ENCODE measurements around the gene OR6B2.

The OR6B2 gene

GRCh38 chr2:239997686-239998409, 32.4 kb downstream of the OR6B2 start:
- Histone ChIP-seq H3K4me1 (ENCODE audit: control insufficient read depth, insufficient read depth, low read length) (no peaks in the 10 kb centered on the region), H3K27me3 (ENCODE audit: control insufficient read depth, insufficient read depth, low read length) (no peaks in the 10 kb centered on the region), H3K9me3 (replicated peaks; ENCODE audit: low read length) (no peaks in the 10 kb centered on the region), H3K4me3 (ENCODE audit: low read length) (no peak overlapping the region), H3K9ac (ENCODE audit: low read depth, low read length) (no peak overlapping the region), H3K4me2 (ENCODE audit: low read length) (no peak overlapping the region), H3K36me3 (ENCODE audit: insufficient read depth, low read length) (peaks cover 34% of the 10 kb centered on the region)

- Histone ChIP-seq H3K36me3 (ENCODE audit: insufficient read depth, low read length) (peaks cover 36% of the 10 kb centered on the region), H3K27me3 (ENCODE audit: control insufficient read depth, insufficient read depth, low read length) (no peaks in the 10 kb centered on the region), H3K4me1 (ENCODE audit: control insufficient read depth, insufficient read depth, low read length) (no peaks in the 10 kb centered on the region), H3K4me3 (ENCODE audit: low read length) (no peak overlapping the region), H3K9ac (ENCODE audit: low read depth, low read length) (no peak overlapping the region), H3K9me3 (replicated peaks; ENCODE audit: low read length) (no peaks in the 10 kb centered on the region), H3K4me2 (ENCODE audit: low read length) (no peak overlapping the region)
These were observed 36.1 kb downstream of the OR6B2 start for GRCh38 chr2:239994086-239994485.

- Histone ChIP-seq H3K4me2 (ENCODE audit: low read length) (no peak overlapping the region), H3K9me3 (replicated peaks; ENCODE audit: low read length) (no peaks in the 10 kb centered on the region), H3K4me3 (ENCODE audit: low read length) (no peak overlapping the region), H3K36me3 (ENCODE audit: insufficient read depth, low read length) (peaks cover 37% of the 10 kb centered on the region), H3K9ac (ENCODE audit: low read depth, low read length) (no peak overlapping the region), H3K27me3 (ENCODE audit: control insufficient read depth, insufficient read depth, low read length) (no peaks in the 10 kb centered on the region), H3K4me1 (ENCODE audit: control insufficient read depth, insufficient read depth, low read length) (no peaks in the 10 kb centered on the region)
These were observed 36.9 kb downstream of the OR6B2 start for GRCh38 chr2:239993291-239993690.

GRCh38 chr2:239991689-239992314, 38.4 kb downstream of the OR6B2 start:
- Histone ChIP-seq H3K4me2 (ENCODE audit: low read length) (no peak overlapping the region), H3K9ac (ENCODE audit: low read depth, low read length) (no peak overlapping the region), H3K36me3 (ENCODE audit: insufficient read depth, low read length) (peaks cover 44% of the 10 kb centered on the region), H3K27me3 (ENCODE audit: control insufficient read depth, insufficient read depth, low read length) (no peaks in the 10 kb centered on the region), H3K9me3 (replicated peaks; ENCODE audit: low read length) (no peaks in the 10 kb centered on the region), H3K4me3 (ENCODE audit: low read length) (no peak overlapping the region), H3K4me1 (ENCODE audit: control insufficient read depth, insufficient read depth, low read length) (no peaks in the 10 kb centered on the region)

- peaks cover 52% of the 10 kb centered on the region for H3K36me3 ChIP-seq (ENCODE audit: insufficient read depth, low read length)
- H3K27me3 ChIP-seq (ENCODE audit: control insufficient read depth, insufficient read depth, low read length): no peaks in the 10 kb centered on the region
- H3K9ac ChIP-seq (ENCODE audit: low read depth, low read length): no peak overlapping the region
- H3K4me2 ChIP-seq (ENCODE audit: low read length): no peak overlapping the region
- no peaks in the 10 kb centered on the region for H3K4me1 ChIP-seq (ENCODE audit: control insufficient read depth, insufficient read depth, low read length)
- no peak overlapping the region for H3K4me3 ChIP-seq (ENCODE audit: low read length)
- no peaks in the 10 kb centered on the region for H3K9me3 ChIP-seq (replicated peaks; ENCODE audit: low read length)
These were observed 39.3 kb downstream of the OR6B2 start for GRCh38 chr2:239990966-239991365.

GRCh38 chr2:239985356-239985755, 44.9 kb downstream of the OR6B2 start:
- Histone ChIP-seq H3K4me2 (ENCODE audit: low read length) (no peak overlapping the region), H3K9ac (ENCODE audit: low read depth, low read length) (no peak overlapping the region), H3K9me3 (replicated peaks; ENCODE audit: low read length) (no peaks in the 10 kb centered on the region), H3K4me3 (ENCODE audit: low read length) (no peak overlapping the region), H3K4me1 (ENCODE audit: control insufficient read depth, insufficient read depth, low read length) (no peaks in the 10 kb centered on the region), H3K27me3 (ENCODE audit: control insufficient read depth, insufficient read depth, low read length) (no peaks in the 10 kb centered on the region), H3K36me3 (ENCODE audit: insufficient read depth, low read length) (peaks cover 56% of the 10 kb centered on the region)

GRCh38 chr2:239984421-239985194, 45.6 kb downstream of the OR6B2 start:
- peaks cover 52% of the 10 kb centered on the region for H3K36me3 ChIP-seq (ENCODE audit: insufficient read depth, low read length)
- H3K4me1 ChIP-seq (ENCODE audit: control insufficient read depth, insufficient read depth, low read length): no peaks in the 10 kb centered on the region
- H3K4me3 ChIP-seq (ENCODE audit: low read length): no peak overlapping the region
- no peak overlapping the region for H3K9ac ChIP-seq (ENCODE audit: low read depth, low read length)
- no peaks in the 10 kb centered on the region for H3K27me3 ChIP-seq (ENCODE audit: control insufficient read depth, insufficient read depth, low read length)
- no peak overlapping the region for H3K4me2 ChIP-seq (ENCODE audit: low read length)
- H3K9me3 ChIP-seq (replicated peaks; ENCODE audit: low read length): no peaks in the 10 kb centered on the region

- H3K9me3 ChIP-seq (replicated peaks; ENCODE audit: low read length): no peaks in the 10 kb centered on the region
- no peak overlapping the region for H3K4me2 ChIP-seq (ENCODE audit: low read length)
- H3K36me3 ChIP-seq (ENCODE audit: insufficient read depth, low read length): peaks cover 40% of the 10 kb centered on the region
- no peak overlapping the region for H3K9ac ChIP-seq (ENCODE audit: low read depth, low read length)
- H3K27me3 ChIP-seq (ENCODE audit: control insufficient read depth, insufficient read depth, low read length): no peaks in the 10 kb centered on the region
- H3K4me1 ChIP-seq (ENCODE audit: control insufficient read depth, insufficient read depth, low read length): no peaks in the 10 kb centered on the region
- H3K4me3 ChIP-seq (ENCODE audit: low read length): no peak overlapping the region
These were observed 47.0 kb downstream of the OR6B2 start for GRCh38 chr2:239983004-239983778.

Measured in skeletal muscle satellite cell (primary cell).